ENCODE data around the gene PIP5K1C.
A peak's percentile ranks its signal among the peaks of the same experiment; 100 is the strongest.

PIP5K1C gene

DNA sequence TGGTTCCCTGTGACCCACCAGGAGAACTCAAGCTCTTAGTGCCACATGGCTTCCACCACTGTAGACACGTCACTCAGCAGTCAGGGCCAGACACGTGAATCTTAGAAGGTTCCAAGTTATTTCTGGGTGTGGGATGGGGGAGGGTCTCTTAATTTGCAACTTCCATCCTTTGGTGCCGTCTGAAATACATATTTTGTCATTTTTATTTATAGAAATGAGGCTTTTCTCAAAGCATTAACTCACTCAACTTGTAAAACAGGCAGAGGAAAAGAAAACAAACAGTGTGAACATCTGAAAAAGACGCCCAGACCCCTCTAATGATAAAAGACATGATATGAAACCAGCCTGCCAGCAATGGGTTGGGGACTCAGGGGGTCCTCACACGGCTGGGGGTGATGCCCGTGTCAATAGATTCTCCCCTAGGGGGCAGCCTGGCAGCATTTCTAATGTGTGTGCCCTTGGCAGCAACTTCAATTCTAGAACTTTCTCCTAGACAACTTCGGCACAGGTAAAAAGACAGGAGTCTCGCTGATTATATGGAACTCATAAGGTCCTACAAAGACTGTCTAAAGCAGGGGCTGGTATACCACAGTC, 15.4 kb downstream of the PIP5K1C start:
- H3K36me3 ChIP-seq (ENCODE audit: control insufficient read depth, insufficient read depth, low read length): peaks cover 8% of the 10 kb centered on the region
- H3K4me3 ChIP-seq (ENCODE audit: low read length): no peak overlapping the region
- no peaks in the 10 kb centered on the region for H3K27me3 ChIP-seq (ENCODE audit: control insufficient read depth, insufficient read depth, low read length)
- H3K9ac ChIP-seq (ENCODE audit: low read length): no peak overlapping the region
- H3K4me1 ChIP-seq (ENCODE audit: control insufficient read depth, insufficient read depth, low read length): peaks cover 15% of the 10 kb centered on the region
- H3K27ac ChIP-seq (ENCODE audit: low read depth, low read length): no peak overlapping the region

DNA sequence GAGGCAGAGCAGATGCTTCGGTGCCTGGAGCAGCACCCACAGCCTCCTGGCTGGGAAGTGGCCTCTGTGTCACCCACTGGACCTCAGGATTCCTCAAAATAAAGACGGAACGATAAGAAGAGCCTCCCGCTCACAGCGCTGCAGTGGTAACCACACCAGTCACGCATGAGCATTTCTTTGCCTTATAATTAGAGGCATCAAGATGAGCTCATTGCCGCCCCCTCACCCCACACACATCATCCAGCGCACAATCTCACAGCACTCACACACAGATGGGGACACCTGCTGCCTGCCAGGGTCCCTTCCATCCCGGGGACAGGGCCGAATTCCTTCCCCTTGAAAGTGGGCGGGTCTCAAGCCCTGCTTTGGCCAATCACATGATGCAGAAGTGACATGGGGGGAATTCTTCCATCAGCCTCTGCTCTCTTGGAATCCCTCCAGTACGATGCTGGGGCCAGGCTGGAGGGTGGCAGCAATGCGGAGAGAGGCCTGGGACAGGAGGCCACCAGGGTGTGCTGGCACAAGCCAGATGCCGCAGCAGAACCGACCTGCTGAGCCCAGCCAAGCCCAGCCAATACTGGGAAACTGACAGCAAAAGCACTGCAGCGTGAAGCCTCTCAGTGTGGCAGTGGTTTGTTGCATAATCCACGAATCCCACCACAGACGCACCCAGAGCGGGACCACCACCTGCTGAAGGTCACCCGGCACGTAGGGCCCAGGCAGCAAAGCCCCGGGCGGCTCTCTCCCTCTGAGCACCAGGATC, 16.0 kb downstream of the PIP5K1C start:
- Histone ChIP-seq H3K4me1 (ENCODE audit: control insufficient read depth, insufficient read depth, low read length) (peaks cover 15% of the 10 kb centered on the region), H3K36me3 (ENCODE audit: control insufficient read depth, insufficient read depth, low read length) (peaks cover 8% of the 10 kb centered on the region), H3K27me3 (ENCODE audit: control insufficient read depth, insufficient read depth, low read length) (no peaks in the 10 kb centered on the region), H3K4me3 (ENCODE audit: low read length) (no peak overlapping the region), H3K9ac (ENCODE audit: low read length) (no peak overlapping the region), H3K27ac (ENCODE audit: low read depth, low read length) (peak overlapping the region; percentile 43)

GRCh38 chr19:3683405-3684053, 16.7 kb downstream of the PIP5K1C start:
- H3K4me3 ChIP-seq (ENCODE audit: low read length): no peak overlapping the region
- no peaks in the 10 kb centered on the region for H3K27me3 ChIP-seq (ENCODE audit: control insufficient read depth, insufficient read depth, low read length)
- peaks cover 15% of the 10 kb centered on the region for H3K4me1 ChIP-seq (ENCODE audit: control insufficient read depth, insufficient read depth, low read length)
- H3K27ac ChIP-seq (ENCODE audit: low read depth, low read length): peak overlapping the region; percentile 43
- no peak overlapping the region for H3K9ac ChIP-seq (ENCODE audit: low read length)
- peaks cover 8% of the 10 kb centered on the region for H3K36me3 ChIP-seq (ENCODE audit: control insufficient read depth, insufficient read depth, low read length)

DNA sequence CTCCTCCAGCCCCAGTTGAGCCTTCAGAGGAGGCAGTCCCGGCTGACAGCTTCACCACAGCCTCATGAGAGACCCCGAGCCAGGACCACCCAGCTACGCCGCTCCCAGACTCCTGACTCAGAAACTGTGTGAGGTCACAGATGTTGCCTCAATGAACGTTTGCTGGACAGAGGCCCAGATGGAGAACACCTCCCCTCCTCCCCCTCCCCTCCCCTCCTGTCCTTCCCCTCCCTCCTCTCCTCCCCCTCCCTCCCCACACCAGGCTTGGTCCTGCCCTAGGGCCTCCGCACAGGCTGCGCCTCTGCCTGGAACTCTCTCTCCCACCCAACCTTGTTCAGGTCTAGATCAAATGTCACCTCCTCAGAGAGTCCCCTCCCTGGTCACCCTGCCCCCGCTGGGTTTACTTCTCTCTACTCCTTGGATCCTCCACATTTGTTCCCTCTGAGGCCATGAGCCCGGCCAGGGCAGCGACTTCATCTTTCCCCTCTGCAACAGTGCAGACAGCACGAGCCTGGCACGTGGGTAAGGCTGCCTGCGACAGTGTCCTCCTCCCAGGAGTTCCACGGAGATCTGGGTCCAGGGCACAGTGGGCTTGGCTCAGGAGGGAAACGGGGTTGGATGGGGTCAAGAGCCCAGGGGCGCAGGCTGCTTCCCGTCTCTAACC, 17.4 kb downstream of the PIP5K1C start:
- Histone ChIP-seq H3K9ac (ENCODE audit: low read length) (no peak overlapping the region), H3K27me3 (ENCODE audit: control insufficient read depth, insufficient read depth, low read length) (no peaks in the 10 kb centered on the region), H3K4me3 (ENCODE audit: low read length) (no peak overlapping the region), H3K36me3 (ENCODE audit: control insufficient read depth, insufficient read depth, low read length) (peaks cover 8% of the 10 kb centered on the region), H3K4me1 (ENCODE audit: control insufficient read depth, insufficient read depth, low read length) (peaks cover 13% of the 10 kb centered on the region), H3K27ac (ENCODE audit: low read depth, low read length) (peak overlapping the region; percentile 33)

GRCh38 chr19:3682286-3682685, 18.0 kb downstream of the PIP5K1C start:
- Histone ChIP-seq H3K9ac (ENCODE audit: low read length) (no peak overlapping the region), H3K4me1 (ENCODE audit: control insufficient read depth, insufficient read depth, low read length) (peaks cover 7% of the 10 kb centered on the region), H3K27ac (ENCODE audit: low read depth, low read length) (no peak overlapping the region), H3K27me3 (ENCODE audit: control insufficient read depth, insufficient read depth, low read length) (no peaks in the 10 kb centered on the region), H3K36me3 (ENCODE audit: control insufficient read depth, insufficient read depth, low read length) (peaks cover 8% of the 10 kb centered on the region), H3K4me3 (ENCODE audit: low read length) (no peak overlapping the region)

GRCh38 chr19:3680939-3681338, 19.3 kb downstream of the PIP5K1C start:
- H3K4me3 ChIP-seq (ENCODE audit: low read length): no peak overlapping the region
- H3K36me3 ChIP-seq (ENCODE audit: control insufficient read depth, insufficient read depth, low read length): peaks cover 8% of the 10 kb centered on the region
- no peak overlapping the region for H3K9ac ChIP-seq (ENCODE audit: low read length)
- H3K4me1 ChIP-seq (ENCODE audit: control insufficient read depth, insufficient read depth, low read length): peaks cover 7% of the 10 kb centered on the region
- no peaks in the 10 kb centered on the region for H3K27me3 ChIP-seq (ENCODE audit: control insufficient read depth, insufficient read depth, low read length)
- no peak overlapping the region for H3K27ac ChIP-seq (ENCODE audit: low read depth, low read length)

DNA sequence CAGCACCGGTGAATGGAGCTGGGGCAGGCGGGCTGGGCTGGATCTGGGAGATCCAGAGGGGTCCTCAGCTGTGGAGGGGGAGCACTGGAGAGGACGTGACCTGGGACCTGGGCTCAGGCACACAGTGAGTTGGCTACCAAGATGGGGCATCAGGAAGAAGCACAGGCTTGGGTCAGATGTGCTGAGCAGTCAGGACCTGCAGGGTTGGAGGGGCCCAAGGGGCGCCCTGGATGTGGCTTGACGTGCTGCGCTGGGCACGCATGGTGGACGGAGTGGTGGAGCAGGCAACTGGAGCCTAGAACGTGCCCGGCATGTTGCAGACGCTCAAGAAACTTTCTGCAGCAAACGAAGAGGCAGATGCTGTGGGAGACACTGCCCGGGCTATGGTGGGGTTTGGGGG, 20.7 kb downstream of the PIP5K1C start:
- H3K4me1 ChIP-seq (ENCODE audit: control insufficient read depth, insufficient read depth, low read length): peaks cover 7% of the 10 kb centered on the region
- no peak overlapping the region for H3K4me3 ChIP-seq (ENCODE audit: low read length)
- H3K36me3 ChIP-seq (ENCODE audit: control insufficient read depth, insufficient read depth, low read length): peaks cover 6% of the 10 kb centered on the region
- H3K27ac ChIP-seq (ENCODE audit: low read depth, low read length): no peak overlapping the region
- H3K27me3 ChIP-seq (ENCODE audit: control insufficient read depth, insufficient read depth, low read length): no peaks in the 10 kb centered on the region
- H3K9ac ChIP-seq (ENCODE audit: low read length): no peak overlapping the region

GRCh38 chr19:3679138-3679537, 21.1 kb downstream of the PIP5K1C start:
- no peak overlapping the region for H3K4me3 ChIP-seq (ENCODE audit: low read length)
- H3K27me3 ChIP-seq (ENCODE audit: control insufficient read depth, insufficient read depth, low read length): no peaks in the 10 kb centered on the region
- H3K27ac ChIP-seq (ENCODE audit: low read depth, low read length): no peak overlapping the region
- H3K4me1 ChIP-seq (ENCODE audit: control insufficient read depth, insufficient read depth, low read length): peaks cover 7% of the 10 kb centered on the region
- no peak overlapping the region for H3K9ac ChIP-seq (ENCODE audit: low read length)
- peaks cover 1% of the 10 kb centered on the region for H3K36me3 ChIP-seq (ENCODE audit: control insufficient read depth, insufficient read depth, low read length)

GRCh38 chr19:3678188-3678587, 22.1 kb downstream of the PIP5K1C start:
- Histone ChIP-seq H3K4me1 (ENCODE audit: control insufficient read depth, insufficient read depth, low read length) (peaks cover 3% of the 10 kb centered on the region), H3K9ac (ENCODE audit: low read length) (no peak overlapping the region), H3K27ac (ENCODE audit: low read depth, low read length) (no peak overlapping the region), H3K27me3 (ENCODE audit: control insufficient read depth, insufficient read depth, low read length) (no peaks in the 10 kb centered on the region), H3K36me3 (ENCODE audit: control insufficient read depth, insufficient read depth, low read length) (no peaks in the 10 kb centered on the region), H3K4me3 (ENCODE audit: low read length) (no peak overlapping the region)

- H3K36me3 ChIP-seq (ENCODE audit: control insufficient read depth, insufficient read depth, low read length): no peaks in the 10 kb centered on the region
- H3K27me3 ChIP-seq (ENCODE audit: control insufficient read depth, insufficient read depth, low read length): no peaks in the 10 kb centered on the region
- no peak overlapping the region for H3K9ac ChIP-seq (ENCODE audit: low read length)
- peak overlapping the region; percentile 79 for H3K27ac ChIP-seq (ENCODE audit: low read depth, low read length)
- H3K4me1 ChIP-seq (ENCODE audit: control insufficient read depth, insufficient read depth, low read length): peaks cover 21% of the 10 kb centered on the region
- H3K4me3 ChIP-seq (ENCODE audit: low read length): no peak overlapping the region
Observed at GRCh38 chr19:3674784-3675543, 25.3 kb downstream of the PIP5K1C start.

GRCh38 chr19:3673506-3674439, 26.5 kb downstream of the PIP5K1C start:
- Histone ChIP-seq H3K9ac (ENCODE audit: low read length) (no peak overlapping the region), H3K4me3 (ENCODE audit: low read length) (no peak overlapping the region), H3K36me3 (ENCODE audit: control insufficient read depth, insufficient read depth, low read length) (no peaks in the 10 kb centered on the region), H3K27ac (ENCODE audit: low read depth, low read length) (peak overlapping the region; percentile 79), H3K27me3 (ENCODE audit: control insufficient read depth, insufficient read depth, low read length) (no peaks in the 10 kb centered on the region), H3K4me1 (ENCODE audit: control insufficient read depth, insufficient read depth, low read length) (peaks cover 31% of the 10 kb centered on the region)
